Caco-2 (cell line): ENCODE results near the gene ADAMTS2. TPM values are rescaled to one million over a fixed set of nuclear protein-coding genes. Genes with fewer than 3 reads are reported as not detected.

Source experiments
- BruUV-seq: library from RNA; stranded (reverse); fragments of 400-500 nt; replicated peaks from 2 replicates; lab custom pipeline; 2021; lab: Mats Ljungman, UMichigan
- CTCF ChIA-PET: fragments of 300-600 bp; sonication (Branson Sonifier 250); formaldehyde crosslinking; loops from one replicate; lab custom pipeline; 2022; ENCODE audit warnings: antibody characterized with exemption; lab: Charles Lee
- POLR2A ChIA-PET: fragments of 300-600 bp; sonication (Branson Sonifier 250); formaldehyde crosslinking; loops from one replicate; lab custom pipeline; 2022; ENCODE audit warnings: antibody characterized with exemption; lab: Charles Lee
- DNase-seq, 2 experiments: peaks; one replicate each; pipeline versions ENCODE4 v3.0.0 to v3.0.0-alpha.2; 2020 to 2022
- H3K27me3 ChIP-seq: replicated peaks from 2 replicates; pipeline ENCODE4 v1.6.0; 2011; ENCODE audit warnings: low read length; ENCODE audit not compliant: control insufficient read depth, insufficient read depth
- H3K36me3 ChIP-seq: 2 replicates; pipeline ENCODE4 v1.5.1; 2011; ENCODE audit warnings: low read length; ENCODE audit not compliant: control insufficient read depth, insufficient read depth
- H3K4me1 ChIP-seq: fragments of 250-450 bp; sonication (Bioruptor Pico); 2 replicates; pipeline ENCODE4 v1.5.1; 2020; ENCODE audit warnings: mild to moderate bottlenecking
- H3K4me3 ChIP-seq: 2 replicates; pipeline ENCODE4 v1.5.1; 2011; ENCODE audit warnings: low read depth, mild to moderate bottlenecking, control low read depth, low read length
- H3K9me3 ChIP-seq: fragments of 250-450 bp; sonication (Bioruptor Pico); 2 replicates; pipeline ENCODE4 v1.5.1; 2020; ENCODE audit warnings: mild to moderate bottlenecking, moderate library complexity
- H3K27ac Mint-ChIP-seq: one replicate; pipeline ENCODE4 v1.8.0; 2022; ENCODE audit warnings: mixed read lengths; ENCODE audit not compliant: unreplicated experiment
- H3K27me3 Mint-ChIP-seq: one replicate; pipeline ENCODE4 v1.8.0; 2022; ENCODE audit warnings: mixed read lengths; ENCODE audit not compliant: insufficient read depth, unreplicated experiment
- H3K36me3 Mint-ChIP-seq: one replicate; pipeline ENCODE4 v1.8.0; 2022; ENCODE audit warnings: mild to moderate bottlenecking, mixed read lengths; ENCODE audit not compliant: insufficient read depth, unreplicated experiment
- H3K4me1 Mint-ChIP-seq: one replicate; pipeline ENCODE4 v1.8.0; 2022; ENCODE audit warnings: low read depth, mixed read lengths; ENCODE audit not compliant: unreplicated experiment
- H3K4me3 Mint-ChIP-seq: one replicate; pipeline ENCODE4 v1.8.0; 2022; ENCODE audit warnings: mild to moderate bottlenecking, moderate library complexity, mixed read lengths; ENCODE audit not compliant: unreplicated experiment
- H3K9me3 Mint-ChIP-seq: one replicate; pipeline ENCODE4 v1.8.0; 2022; ENCODE audit warnings: mixed read lengths; ENCODE audit not compliant: unreplicated experiment
- intact Hi-C: fragments of 100-400 bp; cut with micrococcal nuclease; formaldehyde crosslinking; loops from one replicate; pipeline ENCODE4 v1.10.0; 2022; ENCODE audit not compliant: unreplicated experiment
- total RNA-seq: library from RNA; stranded (reverse); gene quantifications from 2 replicates; pipeline ENCODE4 v1.2.3, GENCODE V29; 2022
- TF ChIP-seq, protein P1 (sequence below), 2 experiments: fragments of 200-600 bp in 1 of 2; IDR thresholded peaks; 1 replicate in 1 of 2; 2 replicates in 1 of 2; pipeline versions ENCODE4 v1.5.1 to v1.8.0; 2011 to 2022; ENCODE audit warnings: antibody characterized with exemption in 1 of 2, control low read depth in 1 of 2, inconsistent platforms in 1 of 2, low read depth in 1 of 2, low read length in 1 of 2, mild to moderate bottlenecking in 1 of 2, moderate library complexity in 1 of 2; ENCODE audit not compliant: insufficient read depth in 1 of 2, severe bottlenecking in 1 of 2, unreplicated experiment in 1 of 2

Gene ADAMTS2
- total RNA-seq, 1 experiment from 2014 or later = 0.05 TPM

DNA sequence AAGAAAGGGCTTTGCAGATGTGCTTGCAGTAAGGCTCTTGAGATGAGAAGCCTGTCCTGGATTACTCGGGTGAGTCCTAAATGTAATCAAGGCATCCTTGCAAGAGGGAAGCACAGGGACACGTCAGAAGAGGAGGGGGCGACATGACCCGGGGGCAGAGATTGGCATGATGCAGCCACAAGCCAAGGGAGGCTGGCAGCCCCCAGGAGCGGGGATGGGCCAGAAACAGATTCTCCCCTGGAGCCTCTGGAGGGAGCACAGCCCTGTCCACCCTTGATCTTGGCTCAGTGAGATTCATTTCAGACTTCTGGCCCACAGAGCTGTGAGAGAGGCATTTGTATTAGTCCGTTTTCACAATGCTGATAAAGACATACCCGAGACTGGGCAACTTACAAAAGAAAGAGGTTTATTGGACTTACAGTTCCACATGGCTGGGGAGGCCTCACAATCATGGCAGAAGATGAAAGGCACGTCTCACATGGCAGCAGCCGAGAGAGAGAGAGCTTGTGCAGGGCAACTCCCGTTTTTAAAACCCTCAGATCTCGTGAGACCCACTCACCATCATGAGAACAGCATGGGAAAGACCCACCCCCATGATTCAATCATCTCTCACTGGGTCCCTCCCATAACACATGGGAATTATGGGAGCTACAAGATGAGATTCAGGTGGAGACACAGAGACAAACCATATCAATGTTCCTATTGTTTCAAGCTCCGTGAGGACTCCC is 76.1 kb downstream of the ADAMTS2 start:
- Mint-ChIP-seq H3K4me3 (no peak overlapping the region), H3K27me3 (no peaks in the 10 kb centered on the region), H3K9me3 (no peaks in the 10 kb centered on the region), H3K36me3 (no peaks in the 10 kb centered on the region), H3K27ac (no peak overlapping the region), H3K4me1 (no peaks in the 10 kb centered on the region)
- CTCF ChIA-PET = no interaction called here
- Histone ChIP-seq H3K36me3 (no peaks in the 10 kb centered on the region), H3K4me1 (0 out of 2 replicates have a peak, but pooled peaks cover 3% of the 10 kb centered on the region), H3K27me3 (no peaks in the 10 kb centered on the region), H3K9me3 (no peaks in the 10 kb centered on the region), H3K4me3 (no peak overlapping the region)
- BruUV-seq = no TSS peak
- TF ChIP-seq, protein P1, sequence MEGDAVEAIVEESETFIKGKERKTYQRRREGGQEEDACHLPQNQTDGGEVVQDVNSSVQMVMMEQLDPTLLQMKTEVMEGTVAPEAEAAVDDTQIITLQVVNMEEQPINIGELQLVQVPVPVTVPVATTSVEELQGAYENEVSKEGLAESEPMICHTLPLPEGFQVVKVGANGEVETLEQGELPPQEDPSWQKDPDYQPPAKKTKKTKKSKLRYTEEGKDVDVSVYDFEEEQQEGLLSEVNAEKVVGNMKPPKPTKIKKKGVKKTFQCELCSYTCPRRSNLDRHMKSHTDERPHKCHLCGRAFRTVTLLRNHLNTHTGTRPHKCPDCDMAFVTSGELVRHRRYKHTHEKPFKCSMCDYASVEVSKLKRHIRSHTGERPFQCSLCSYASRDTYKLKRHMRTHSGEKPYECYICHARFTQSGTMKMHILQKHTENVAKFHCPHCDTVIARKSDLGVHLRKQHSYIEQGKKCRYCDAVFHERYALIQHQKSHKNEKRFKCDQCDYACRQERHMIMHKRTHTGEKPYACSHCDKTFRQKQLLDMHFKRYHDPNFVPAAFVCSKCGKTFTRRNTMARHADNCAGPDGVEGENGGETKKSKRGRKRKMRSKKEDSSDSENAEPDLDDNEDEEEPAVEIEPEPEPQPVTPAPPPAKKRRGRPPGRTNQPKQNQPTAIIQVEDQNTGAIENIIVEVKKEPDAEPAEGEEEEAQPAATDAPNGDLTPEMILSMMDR (IDR thresholded peaks at IDR 0.05; ENCODE audit: insufficient read depth in 1 of 2, low read depth in 1 of 2, low read length in 1 of 2, severe bottlenecking in 1 of 2, unreplicated experiment in 1 of 2) = no peak
- no peak for DNase-seq
- POLR2A ChIA-PET = no interaction called here
- intact Hi-C loops = no loop called here

DNA sequence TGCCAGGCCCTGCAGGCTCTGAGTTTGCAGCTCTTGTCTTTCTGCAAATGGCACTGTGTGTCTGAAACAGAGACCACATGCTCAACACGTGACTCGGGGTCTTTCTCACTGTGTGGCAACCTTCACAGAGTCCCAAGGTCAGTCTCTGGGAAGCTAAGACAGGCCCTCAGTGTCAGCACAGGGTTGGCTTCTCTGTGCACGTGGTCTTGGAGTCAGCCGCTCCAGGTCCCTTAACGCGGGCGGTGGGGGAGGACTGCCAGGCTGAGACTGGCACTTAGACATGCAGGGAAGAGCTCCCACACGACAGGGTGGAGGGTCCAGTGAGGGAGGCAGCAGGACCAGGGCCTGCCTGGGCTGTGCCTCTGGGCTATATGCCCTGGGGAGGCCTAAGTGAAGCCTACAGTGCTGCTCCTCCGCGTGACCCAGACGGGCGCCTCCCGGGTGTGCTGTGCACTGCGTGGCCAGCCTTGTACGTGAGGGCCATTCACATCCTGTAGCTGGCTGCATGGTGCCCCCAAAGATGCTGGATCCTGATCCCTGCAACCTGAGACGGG is 76.8 kb downstream of the ADAMTS2 start:
- no TSS peak for BruUV-seq
- intact Hi-C loops = no loop called here
- H3K36me3 ChIP-seq = no peaks in the 10 kb centered on the region
- Mint-ChIP-seq H3K36me3 (no peaks in the 10 kb centered on the region), H3K9me3 (no peaks in the 10 kb centered on the region), H3K4me3 (no peak overlapping the region), H3K27me3 (no peaks in the 10 kb centered on the region), H3K4me1 (no peaks in the 10 kb centered on the region), H3K27ac (no peak overlapping the region)
- TF ChIP-seq, protein P1 (IDR thresholded peaks at IDR 0.05; ENCODE audit: insufficient read depth in 1 of 2, low read depth in 1 of 2, low read length in 1 of 2, severe bottlenecking in 1 of 2, unreplicated experiment in 1 of 2) = no peak
- 0 out of 2 replicates have a peak, but pooled peaks cover 3% of the 10 kb centered on the region for H3K4me1 ChIP-seq
- CTCF ChIA-PET = no interaction called here
- POLR2A ChIA-PET = no interaction called here
- H3K27me3 ChIP-seq = no peaks in the 10 kb centered on the region
- no peak overlapping the region for H3K4me3 ChIP-seq
- peak in 1 of 2 experiments; percentile 21 for DNase-seq
- H3K9me3 ChIP-seq = no peaks in the 10 kb centered on the region

DNA sequence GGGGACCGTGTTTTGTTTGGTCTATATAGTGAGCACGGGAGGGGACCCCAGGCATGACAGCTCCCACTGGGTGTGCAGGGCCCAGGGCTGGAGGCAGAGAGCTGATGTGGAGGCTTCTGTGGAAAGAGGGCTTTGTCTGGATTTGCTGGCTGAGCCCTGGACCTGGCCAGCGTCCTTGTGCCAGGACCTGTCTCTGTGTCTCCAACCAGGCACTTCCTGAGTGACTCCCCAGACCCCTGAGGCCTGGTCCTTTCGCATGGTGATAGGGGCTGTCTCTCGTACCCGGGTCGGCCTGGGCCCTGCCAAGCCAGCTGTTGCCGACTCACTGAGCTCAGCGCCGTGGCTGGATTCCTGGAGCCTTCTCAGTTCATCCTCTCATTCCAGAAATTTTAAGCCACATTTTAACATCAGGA is 77.6 kb downstream of the ADAMTS2 start:
- Mint-ChIP-seq H3K4me1 (no peaks in the 10 kb centered on the region), H3K27me3 (no peaks in the 10 kb centered on the region), H3K4me3 (no peak overlapping the region), H3K9me3 (no peaks in the 10 kb centered on the region), H3K27ac (no peak overlapping the region), H3K36me3 (no peaks in the 10 kb centered on the region)
- intact Hi-C loops = no loop called here
- no peak for DNase-seq
- TF ChIP-seq, protein P1 (IDR thresholded peaks at IDR 0.05; ENCODE audit: insufficient read depth in 1 of 2, low read depth in 1 of 2, low read length in 1 of 2, severe bottlenecking in 1 of 2, unreplicated experiment in 1 of 2) = no peak
- Histone ChIP-seq H3K4me1 (0 out of 2 replicates have a peak, but pooled peaks cover 3% of the 10 kb centered on the region), H3K4me3 (no peak overlapping the region), H3K27me3 (no peaks in the 10 kb centered on the region), H3K36me3 (no peaks in the 10 kb centered on the region), H3K9me3 (no peaks in the 10 kb centered on the region)
- no TSS peak for BruUV-seq
- CTCF ChIA-PET = no interaction called here
- POLR2A ChIA-PET = no interaction called here
